Activated CD8-positive, alpha-beta memory T cell treated with anti-CD3 and anti-CD28 coated beads for 48 hours (primary cell): ENCODE results near the gene TENT4A.

Experiments
- DNase-seq, 3 experiments: peaks; one replicate each; pipeline ENCODE4 v3.0.0-alpha.2; 2020; ENCODE audit warnings: low read depth in 2 of 3, low spot score in 2 of 3

Gene TENT4A

GRCh38 chr5:6717247-6717646 lies 4.0 kb downstream of the TENT4A start:
- DNase-seq, result no peak

DNA sequence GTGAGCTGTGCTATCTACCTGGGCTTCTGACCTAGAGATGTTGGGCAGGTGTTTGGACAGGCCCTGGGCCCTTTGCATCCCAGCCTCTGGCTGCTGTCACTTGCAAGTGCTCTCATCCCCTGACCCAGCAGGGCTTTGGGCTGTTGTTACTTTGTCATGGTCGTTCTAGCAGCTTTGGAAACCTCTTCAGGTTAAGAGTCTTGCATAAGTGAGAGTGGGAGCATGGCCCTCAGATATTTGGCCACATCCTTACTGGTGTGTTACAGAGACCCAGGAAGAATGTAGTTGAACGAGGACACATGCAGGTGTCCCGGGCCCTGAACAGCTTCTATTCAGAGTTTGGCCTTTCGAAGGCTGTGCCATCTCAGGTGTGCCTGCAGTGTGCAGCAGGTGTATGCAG lies 4.5 kb downstream of the TENT4A start:
- no peak for DNase-seq

GRCh38 chr5:6718161-6718681 lies 5.0 kb downstream of the TENT4A start:
- no peak for DNase-seq

- no peak for DNase-seq
These were observed 5.5 kb downstream of the TENT4A start for GRCh38 chr5:6718718-6719117.

DNA sequence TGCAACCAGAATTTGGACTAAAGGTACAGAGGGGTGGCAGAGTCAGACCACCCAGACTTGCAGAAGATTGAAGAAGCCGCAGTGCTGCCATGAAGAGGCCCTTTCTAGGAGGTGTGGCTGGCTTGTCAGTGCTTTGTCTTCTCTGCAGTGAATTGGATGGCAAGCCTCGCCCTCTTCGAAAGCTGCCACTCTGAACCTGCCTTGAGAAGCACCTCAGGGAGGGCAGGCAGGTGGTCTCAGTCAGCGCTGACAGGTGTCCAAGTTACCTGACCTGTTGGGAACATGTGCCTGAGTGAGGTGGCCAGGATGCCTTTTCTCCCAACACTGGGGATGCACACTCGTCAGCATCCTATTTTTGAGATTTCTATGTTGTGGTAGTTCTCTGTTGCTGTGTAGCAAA lies 6.2 kb downstream of the TENT4A start:
- DNase-seq, result no peak

DNA sequence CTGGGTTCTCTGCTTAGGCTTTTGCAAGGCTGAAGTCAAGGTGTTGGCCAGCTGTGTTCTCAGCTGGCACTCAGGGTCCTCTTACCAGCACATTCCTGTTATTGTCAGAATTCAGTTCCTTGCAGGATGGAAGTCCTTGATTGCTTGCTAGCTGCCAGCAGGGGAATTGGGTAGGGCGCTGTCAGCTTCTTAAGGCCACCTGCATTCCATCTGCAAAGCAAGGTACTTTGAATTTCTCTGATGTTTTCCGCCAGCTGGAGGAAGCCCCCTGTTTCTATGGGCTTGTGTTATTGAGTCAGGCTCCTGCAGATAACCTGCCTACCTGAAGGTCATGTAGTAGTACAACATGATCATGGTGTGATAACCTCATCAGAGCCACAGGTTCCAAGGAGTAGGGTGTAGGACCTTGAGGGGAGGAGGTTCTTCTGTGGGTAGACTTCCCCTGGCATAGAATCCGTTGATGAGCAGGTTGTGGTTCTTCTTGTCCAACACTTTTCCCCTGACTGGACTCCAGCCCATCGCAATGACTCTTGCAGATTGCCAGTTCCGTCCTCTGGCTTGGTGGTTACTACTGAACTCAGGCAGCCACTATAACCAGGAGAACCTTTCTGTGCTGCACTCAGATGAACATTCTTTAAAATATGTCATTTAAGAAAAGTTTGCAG lies 6.8 kb downstream of the TENT4A start:
- DNase-seq, result no peak

GRCh38 chr5:6720561-6720921 lies 7.3 kb downstream of the TENT4A start:
- DNase-seq, result no peak

GRCh38 chr5:6721442-6721841 lies 8.2 kb downstream of the TENT4A start:
- DNase-seq, result no peak

DNA sequence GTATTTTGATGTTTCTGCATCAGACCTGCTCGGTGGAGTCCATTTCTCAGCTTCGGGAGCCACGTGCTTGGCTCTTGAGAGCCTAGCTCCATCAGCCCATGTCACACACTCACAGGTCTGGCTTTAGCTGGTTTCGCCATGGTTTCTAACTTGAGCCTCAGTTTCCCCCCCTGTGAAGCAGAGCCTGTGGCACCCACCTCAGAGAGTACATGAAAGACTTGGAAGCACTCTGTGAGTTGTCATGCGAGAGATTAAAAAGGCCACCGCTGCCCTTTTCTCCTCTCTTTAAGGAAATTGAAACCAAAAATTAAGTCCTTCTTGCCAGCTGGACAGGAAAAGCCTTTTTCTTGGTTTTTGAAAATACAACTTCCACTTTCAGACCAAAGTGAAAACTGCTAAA lies 8.8 kb downstream of the TENT4A start:
- no peak for DNase-seq

- DNase-seq, result no peak
These were observed 10.0 kb downstream of the TENT4A start for GRCh38 chr5:6723122-6723815.

DNA sequence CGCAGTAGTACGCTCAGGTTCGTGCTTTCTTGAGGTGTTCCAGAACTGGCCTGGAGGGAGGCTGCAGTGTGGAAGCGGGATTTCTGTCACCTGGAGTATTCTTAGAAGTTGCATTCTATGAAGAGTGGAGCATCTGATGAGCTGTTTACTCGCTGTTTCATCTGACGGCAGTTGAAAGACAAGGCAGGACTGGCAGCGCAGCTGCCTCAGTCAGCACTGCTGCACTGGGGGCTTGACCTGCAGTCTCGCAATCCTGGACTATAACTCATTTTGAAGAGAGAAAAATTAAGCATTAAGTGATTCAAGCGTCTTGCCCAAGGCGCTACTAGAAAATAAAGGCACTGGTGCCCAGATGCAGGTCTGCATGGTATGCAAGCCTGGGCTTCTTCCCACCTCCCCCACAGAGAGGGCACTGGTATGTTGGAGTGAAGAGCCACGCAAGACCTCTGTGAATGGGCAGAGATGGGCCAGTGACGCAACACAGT lies 10.6 kb downstream of the TENT4A start:
- DNase-seq, result no peak

DNA sequence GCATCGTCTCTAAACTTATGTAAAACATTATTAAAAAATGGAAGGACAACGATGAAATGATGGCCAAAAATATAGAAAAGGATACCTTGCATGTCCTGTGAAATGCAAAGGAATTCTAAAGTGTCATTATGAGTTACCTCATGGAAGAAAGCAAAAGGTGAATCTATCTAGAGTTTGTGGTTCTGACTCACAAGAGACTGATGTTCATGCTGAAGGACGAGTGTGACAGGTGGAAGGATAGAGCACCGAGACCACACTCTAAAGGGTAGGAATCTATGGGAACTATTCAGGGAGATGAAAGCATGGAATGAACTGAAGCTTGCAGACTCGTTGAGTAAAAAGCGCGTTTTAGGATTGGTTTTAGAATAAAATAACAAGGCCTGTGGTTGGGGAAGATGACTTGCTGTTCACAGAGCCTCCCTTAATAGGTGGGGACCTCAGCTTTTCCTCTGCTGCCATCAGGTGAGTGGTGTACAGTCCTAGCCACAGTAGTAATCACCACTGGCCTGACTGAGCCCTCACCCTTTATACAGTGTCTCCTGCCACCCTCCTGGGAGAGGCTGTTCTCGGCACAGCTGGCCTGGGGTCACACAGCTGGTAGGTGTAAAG lies 11.2 kb downstream of the TENT4A start:
- DNase-seq, result no peak

DNA sequence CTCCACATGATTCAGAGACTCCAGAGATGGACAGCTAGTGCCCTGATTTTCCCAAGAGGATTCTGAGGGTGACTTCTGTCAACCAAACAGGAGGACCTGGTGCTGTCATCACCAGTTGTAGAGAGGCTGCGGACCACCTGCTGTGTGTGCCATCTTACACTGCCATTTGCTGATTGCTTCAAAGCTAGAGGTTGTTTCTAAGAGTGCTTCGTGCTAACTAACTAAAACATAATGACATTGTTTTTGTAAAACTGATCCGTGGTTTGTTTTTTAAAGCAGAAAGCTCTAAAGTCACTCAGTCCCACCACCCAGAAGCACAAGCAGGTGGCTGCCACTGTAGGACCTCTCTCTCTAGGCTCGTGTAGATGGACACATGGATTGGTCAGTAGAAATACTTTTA lies 12.2 kb downstream of the TENT4A start:
- DNase-seq, result no peak

DNA sequence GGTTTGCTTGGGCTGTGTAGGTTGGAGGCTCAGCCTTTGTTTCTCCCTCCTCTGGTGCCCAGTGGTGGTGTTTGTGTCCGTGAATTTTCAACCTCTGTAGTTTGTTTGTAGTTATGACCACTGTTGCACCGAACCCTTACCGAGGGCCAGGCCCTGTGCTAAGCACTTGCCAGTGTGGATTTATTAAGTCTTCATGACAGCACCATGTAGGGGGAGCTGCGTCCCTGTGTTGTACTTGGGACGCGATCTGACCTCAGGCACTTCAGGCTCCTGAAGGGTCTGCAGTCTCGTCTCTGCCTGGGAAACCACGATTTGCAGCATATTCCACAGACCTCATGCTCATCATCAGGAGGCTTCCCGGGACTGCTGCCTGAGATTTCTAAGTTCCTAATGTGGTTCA lies 12.8 kb downstream of the TENT4A start:
- DNase-seq, result no peak

DNA sequence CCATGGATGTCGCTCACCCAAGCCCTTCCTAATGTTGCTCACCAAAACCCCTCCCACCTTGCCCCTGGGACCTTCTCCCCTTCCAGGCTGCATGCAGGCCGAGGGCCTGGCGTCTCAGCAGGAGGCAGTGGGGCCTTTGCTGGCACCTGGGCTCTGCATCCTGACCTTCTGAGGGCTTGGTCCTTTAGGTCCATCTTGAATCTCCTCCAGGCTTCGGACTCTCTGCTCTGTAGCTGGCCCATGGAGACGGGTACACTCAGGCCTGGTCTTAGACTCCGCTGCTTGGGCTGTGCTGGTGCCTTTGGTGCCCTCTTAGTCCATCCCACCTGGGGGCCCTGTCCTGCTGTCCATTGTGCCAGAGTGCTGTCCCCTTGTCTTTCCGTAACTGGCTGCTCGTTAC lies 14.0 kb downstream of the TENT4A start:
- no peak for DNase-seq

DNA sequence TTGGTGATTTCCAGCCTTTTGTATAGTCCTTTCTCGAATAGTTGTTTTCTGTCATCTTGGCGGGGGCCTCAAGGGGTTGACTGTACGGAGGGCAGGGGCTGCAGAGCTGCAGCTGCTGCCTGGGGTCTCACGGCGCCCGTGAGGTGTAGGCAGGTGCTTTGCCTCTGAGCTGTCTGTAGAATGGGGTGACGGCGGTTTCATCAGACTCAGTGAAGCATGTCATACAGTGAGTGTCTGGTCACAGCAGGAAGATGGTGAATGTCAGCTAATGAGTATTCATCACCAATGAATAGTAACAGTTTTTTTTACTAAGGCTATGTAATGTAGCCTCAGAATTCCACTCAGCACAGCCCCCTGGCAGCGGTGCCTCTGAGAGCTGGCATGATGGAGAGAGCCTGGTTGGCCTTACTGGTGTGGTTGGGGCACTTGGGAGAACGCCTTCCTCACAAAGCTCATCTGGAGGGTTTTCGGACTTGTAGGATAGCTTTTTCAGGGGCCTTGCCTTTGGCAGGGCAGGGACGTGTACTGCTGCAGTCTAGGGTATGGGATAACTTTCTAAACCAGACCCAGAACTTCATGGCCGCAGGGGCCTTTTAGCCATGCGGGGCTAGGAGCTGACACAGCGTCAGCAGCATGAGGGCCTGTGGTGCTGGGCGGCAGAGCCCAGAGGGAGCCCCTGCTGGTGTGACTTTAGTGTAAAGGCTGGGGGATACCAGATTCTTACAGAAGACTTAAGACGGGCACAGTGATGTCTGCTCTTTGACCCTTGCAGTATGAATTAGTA lies 15.0 kb downstream of the TENT4A start:
- DNase-seq, result no peak

DNA sequence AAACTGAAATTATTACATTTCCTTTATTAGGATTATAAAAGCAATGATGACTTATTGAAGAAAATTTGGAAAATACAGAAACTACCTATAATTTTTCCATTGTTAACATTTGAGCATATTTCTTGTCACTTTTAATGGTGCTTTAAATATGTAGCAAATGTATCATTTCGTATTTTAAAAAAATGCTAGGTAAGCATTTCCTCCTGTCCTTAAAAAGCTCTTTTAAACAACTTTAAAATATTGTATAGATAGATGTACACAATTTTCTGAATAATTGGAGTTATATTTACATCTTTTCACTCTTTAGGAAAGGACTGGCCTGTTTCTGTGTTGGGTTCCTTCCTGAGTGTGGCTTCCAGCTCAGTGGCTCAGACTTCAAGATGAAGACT lies 15.6 kb downstream of the TENT4A start:
- no peak for DNase-seq

DNA sequence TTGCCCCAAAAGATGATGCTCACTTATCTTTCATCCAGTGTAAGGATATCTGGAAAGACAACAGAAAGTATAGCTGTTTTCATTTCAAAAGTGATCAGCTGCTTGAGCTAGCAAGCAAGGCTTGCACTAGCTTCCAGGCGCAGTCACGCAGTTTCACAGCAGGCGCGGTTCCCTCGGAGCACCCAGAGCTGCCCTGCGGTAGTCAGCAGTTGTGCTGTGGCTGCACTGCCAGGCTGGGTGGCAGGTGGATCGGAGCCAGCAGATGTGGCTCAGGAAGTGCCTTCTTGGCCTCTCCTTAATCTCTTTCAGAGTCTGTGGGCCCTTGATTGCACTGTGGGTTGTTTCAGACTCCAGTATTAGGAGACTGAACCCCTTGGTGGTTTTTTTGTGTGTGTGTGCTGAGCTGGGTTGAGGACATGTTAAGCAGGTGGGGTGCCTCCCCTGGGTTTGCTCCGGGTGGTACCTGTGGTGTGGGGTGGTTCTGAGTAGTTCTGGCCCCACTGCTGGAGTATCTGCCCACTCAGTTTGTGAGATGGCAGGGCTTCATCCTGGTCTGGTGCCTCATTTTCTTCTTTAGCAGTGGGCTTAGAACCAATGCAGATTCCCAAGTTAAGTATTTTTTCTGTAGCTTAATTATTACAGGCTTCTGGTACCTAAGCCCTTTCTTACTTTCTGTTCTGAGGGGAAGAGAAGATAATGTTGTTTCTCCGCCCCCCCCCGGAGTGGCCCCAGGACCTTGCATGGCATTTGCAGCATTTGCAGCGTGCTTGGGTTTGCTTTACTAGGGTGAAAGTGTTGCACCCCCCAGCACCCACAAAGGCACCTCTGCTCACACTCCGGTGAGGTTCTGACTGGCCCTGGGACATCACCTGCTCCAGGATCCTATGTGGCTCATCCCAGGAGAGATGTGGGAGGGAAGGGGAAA lies 16.4 kb downstream of the TENT4A start:
- DNase-seq, result no peak

DNA sequence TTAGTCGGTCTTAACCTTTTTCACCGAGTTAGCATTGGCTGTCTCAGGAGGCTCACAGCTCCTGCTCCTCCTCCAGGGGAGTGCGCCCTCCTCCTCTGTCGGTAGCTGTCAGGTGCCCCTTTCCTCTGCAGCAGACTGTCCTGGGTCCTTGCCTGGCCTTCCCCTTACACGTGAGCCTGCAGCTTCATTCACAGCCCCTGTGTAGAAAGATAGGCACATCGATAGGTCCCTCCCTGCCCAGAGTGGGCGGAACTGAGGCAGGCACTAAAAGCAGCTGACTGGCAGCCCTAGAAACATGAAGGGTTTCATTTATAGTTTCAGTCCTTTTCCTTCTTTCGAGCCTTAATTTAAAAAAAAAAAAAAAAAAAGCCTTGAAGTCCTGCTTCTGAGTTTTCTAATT lies 17.2 kb downstream of the TENT4A start:
- no peak for DNase-seq

- DNase-seq, result no peak
These were observed 17.6 kb downstream of the TENT4A start for GRCh38 chr5:6730807-6731206.
